Osteoblast (primary cell): ENCODE results near the gene AGER. TPM values are rescaled to one million over a fixed set of nuclear protein-coding genes. Genes with fewer than 3 reads are reported as not detected.

Source experiments
- DNase-seq: peaks from one replicate; pipeline ENCODE4 v3.0.0; 2011; ENCODE audit warnings: low spot score, mixed read lengths; ENCODE audit not compliant: insufficient read length; ENCODE audit errors: missing footprints
- H2AFZ ChIP-seq: 2 replicates; pipeline ENCODE4 v1.6.0; 2011; ENCODE audit warnings: mild to moderate bottlenecking, low read length
- H3K27ac ChIP-seq: 2 replicates; pipeline ENCODE4 v1.5.1; 2011; ENCODE audit warnings: mild to moderate bottlenecking, low read depth, low read length, moderate library complexity
- H3K27me3 ChIP-seq: 2 replicates; pipeline ENCODE4 v1.6.0; 2012; ENCODE audit warnings: mild to moderate bottlenecking, control low read depth, inconsistent platforms, low read length, moderate library complexity; ENCODE audit not compliant: insufficient read depth
- H3K36me3 ChIP-seq: 2 replicates; pipeline ENCODE4 v1.5.1; 2011; ENCODE audit warnings: mild to moderate bottlenecking, low read length, control low read depth, moderate library complexity; ENCODE audit not compliant: insufficient read depth
- H3K4me1 ChIP-seq: 2 replicates; pipeline ENCODE4 v1.5.1; 2011; ENCODE audit warnings: mild to moderate bottlenecking, low read length, control low read depth, moderate library complexity; ENCODE audit not compliant: insufficient read depth
- H3K4me2 ChIP-seq: 2 replicates; pipeline ENCODE4 v1.6.0; 2011; ENCODE audit warnings: mild to moderate bottlenecking, low read length; ENCODE audit not compliant: insufficient read depth
- H3K4me3 ChIP-seq: fragments of 200-600 bp; sonication (generic); 3 replicates; pipeline ENCODE4 v1.5.1; 2012; ENCODE audit warnings: mild to moderate bottlenecking, low read length, inconsistent platforms; ENCODE audit not compliant: insufficient read depth
- H3K79me2 ChIP-seq: 2 replicates; pipeline ENCODE4 v1.6.0; 2012; ENCODE audit warnings: mild to moderate bottlenecking, low read length, control low read depth, inconsistent platforms; ENCODE audit not compliant: insufficient read depth
- H3K9me3 ChIP-seq: 2 replicates; pipeline ENCODE4 v1.5.1; 2011; ENCODE audit warnings: low read depth, low read length, control low read depth
- H4K20me1 ChIP-seq: 2 replicates; pipeline ENCODE4 v1.6.0; 2012; ENCODE audit warnings: mild to moderate bottlenecking, low read length, control low read depth; ENCODE audit not compliant: insufficient read depth
- CTCF ChIP-seq: IDR thresholded peaks from 2 replicates; pipeline ENCODE4 v1.5.1; 2011; ENCODE audit warnings: mild to moderate bottlenecking, low read depth, low read length, moderate library complexity; ENCODE audit errors: extremely low read depth
- total RNA-seq: library from RNA; depleted of rRNA; stranded (reverse); fragments of >200 nt; gene quantifications from 2 replicates; pipeline ENCODE4 v1.2.3, GENCODE V29; 2012

The AGER gene
- under 0.01 TPM in 2 replicates for total RNA-seq

- no peak within 1 kb of the TSS for H2AFZ ChIP-seq
- H3K4me2 ChIP-seq, result no peak within 1 kb of the TSS
Observed at GRCh38 chr6:32184084-32184640, at the start of gene AGER. TSS of gene AGER (minus strand) at chr6:32184253. CDS start at chr6:32184222, 31 bp downstream.

GRCh38 chr6:32226434-32226833 is 42.4 kb upstream of the AGER start:
- no peaks in the 10 kb centered on the region for H3K36me3 ChIP-seq
- H2AFZ ChIP-seq, result no peak overlapping the region
- no peak overlapping the region for H3K27ac ChIP-seq
- no peak overlapping the region for H3K4me2 ChIP-seq
- DNase-seq, result no peak
- H3K9me3 ChIP-seq, result no peaks in the 10 kb centered on the region
- no peaks in the 10 kb centered on the region for H3K79me2 ChIP-seq
- no peaks in the 10 kb centered on the region for H3K4me1 ChIP-seq
- no peak for TF ChIP-seq CTCF
- H3K27me3 ChIP-seq, result no peaks in the 10 kb centered on the region
- H3K4me3 ChIP-seq, result no peak overlapping the region
- no peaks in the 10 kb centered on the region for H4K20me1 ChIP-seq

More at GRCh38 chr6:32184084-32184640, at the start of gene AGER:
- no peaks in the 10 kb centered on the region for H4K20me1 ChIP-seq
- no peak for TF ChIP-seq CTCF
- no peaks in the 10 kb centered on the region for H3K9me3 ChIP-seq
- H3K27ac ChIP-seq, result peak within 1 kb of the TSS; percentile 51
- H3K79me2 ChIP-seq, result peaks cover 17% of the 10 kb centered on the region
- no peaks in the 10 kb centered on the region for H3K27me3 ChIP-seq
- H3K4me1 ChIP-seq, result peaks cover 2% of the 10 kb centered on the region
- peak; percentile 34 for DNase-seq
- no peak within 1 kb of the TSS for H3K4me3 ChIP-seq
- H3K36me3 ChIP-seq, result peaks cover 54% of the 10 kb centered on the region

- TF ChIP-seq CTCF, result no peak
- DNase-seq, result no peak
- H3K9me3 ChIP-seq, result no peaks in the 10 kb centered on the region
Observed at GRCh38 chr6:32224696-32225095, 40.6 kb upstream of the AGER start.

GRCh38 chr6:32223258-32224235 is 39.5 kb upstream of the AGER start, which contains the start of gene NOTCH4:
TSS of gene NOTCH4 (minus strand) at chr6:32224067. CDS start at chr6:32223928, 139 bp downstream.
- Histone ChIP-seq H2AFZ (no peak within 1 kb of the TSS), H3K4me1 (no peaks in the 10 kb centered on the region), H3K79me2 (no peaks in the 10 kb centered on the region), H3K27me3 (peaks cover 3% of the 10 kb centered on the region), H3K4me3 (no peak within 1 kb of the TSS), H4K20me1 (no peaks in the 10 kb centered on the region), H3K9me3 (no peaks in the 10 kb centered on the region), H3K4me2 (no peak within 1 kb of the TSS), H3K36me3 (no peaks in the 10 kb centered on the region), H3K27ac (no peak within 1 kb of the TSS)
- no peak for DNase-seq
- TF ChIP-seq CTCF, result no peak

More at GRCh38 chr6:32224696-32225095, 40.6 kb upstream of the AGER start:
- Histone ChIP-seq H3K27me3 (no peaks in the 10 kb centered on the region), H3K27ac (no peak overlapping the region), H3K36me3 (no peaks in the 10 kb centered on the region), H3K4me3 (no peak overlapping the region), H4K20me1 (no peaks in the 10 kb centered on the region), H3K4me2 (no peak overlapping the region), H2AFZ (no peak overlapping the region), H3K4me1 (no peaks in the 10 kb centered on the region), H3K79me2 (no peaks in the 10 kb centered on the region)
